HepG2 (cell line): ENCODE measurements around the gene ZNF121. TPM values are rescaled to one million over a fixed set of nuclear protein-coding genes. Genes with fewer than 3 reads are reported as not detected.
A peak's percentile ranks its signal among the peaks of the same experiment; 100 is the strongest.

Experiments
- HMG20A ChIP-seq: IDR thresholded peaks from 2 replicates; pipeline ENCODE4 v1.6.1; 2016; ENCODE audit warnings: borderline replicate concordance
- MAFK ChIP-seq, 2 experiments: IDR thresholded peaks in 1 of 2; conservative IDR thresholded peaks in 1 of 2; 2 replicates each; pipeline ENCODE4 v1.6.1; 2011; ENCODE audit warnings: improper control_type of control experiment in 2 of 2, low read length in 2 of 2
- RARA ChIP-seq: IDR thresholded peaks from 2 replicates; pipeline ENCODE4 v1.6.1; 2016; ENCODE audit warnings: missing genetic modification reagents, missing compliant biosample characterization
- RELA ChIP-seq: sonication (generic); formaldehyde crosslinking; IDR thresholded peaks from 2 replicates; pipeline ENCODE4 v1.4.0; 2020; ENCODE audit warnings: missing genetic modification reagents
- SOX6 ChIP-seq, 2 experiments: fragments of 450-650 bp in 1 of 2; sonication (generic) in 1 of 2; formaldehyde crosslinking in 1 of 2; IDR thresholded peaks; 2 replicates each; pipeline versions ENCODE4 v1.4.0 to v1.6.1; 2017 to 2020; ENCODE audit warnings: antibody characterized with exemption in 1 of 2, mild to moderate bottlenecking in 1 of 2, missing genetic modification reagents in 1 of 2
- ZFP36L1 ChIP-seq: sonication (generic); formaldehyde crosslinking; IDR thresholded peaks from 2 replicates; pipeline ENCODE4 v1.8.0; 2022; ENCODE audit warnings: mild to moderate bottlenecking, missing genetic modification reagents, moderate library complexity
- ZFX ChIP-seq: sonication (generic); formaldehyde crosslinking; IDR thresholded peaks from 2 replicates; pipeline ENCODE4 v1.4.0; 2020; ENCODE audit warnings: mild to moderate bottlenecking, low read depth, missing genetic modification reagents, moderate library complexity
- ZNF652 ChIP-seq: IDR thresholded peaks from 2 replicates; pipeline ENCODE4 v1.6.1; 2016; ENCODE audit warnings: low read depth, borderline replicate concordance
- ZNF768 ChIP-seq: sonication (generic); formaldehyde crosslinking; IDR thresholded peaks from 2 replicates; pipeline ENCODE4 v1.4.0; 2020; ENCODE audit warnings: missing genetic modification reagents
- ZNF790 ChIP-seq: sonication (generic); formaldehyde crosslinking; IDR thresholded peaks from 2 replicates; pipeline ENCODE4 v1.8.0; 2022; ENCODE audit warnings: missing genetic modification reagents, mild to moderate bottlenecking, borderline replicate concordance
- polyA plus RNA-seq, 8 experiments: library from polyadenylated mRNA; depleted of rRNA in 3 of 8; stranded (reverse) in 7 of 8; unstranded in 1 of 8; fragments of >200 nt; fragmentation: Illumina TruSeq in 4 of 8; extraction: Trizol in 4 of 8; gene quantifications; 2 replicates each; pipeline versions ENCODE4 v1.2.1 to v1.2.3, GENCODE V29; 2011 to 2016; ENCODE audit warnings: low read depth in 4 of 8, missing spikeins in 1 of 8, mixed read lengths in 1 of 8; ENCODE audit not compliant: insufficient read depth in 1 of 8
- total RNA-seq, 5 experiments: library from RNA; depleted of rRNA; stranded (reverse); fragments of >200 nt; fragmentation: Illumina TruSeq; extraction: Trizol; gene quantifications; 2 replicates each; pipeline ENCODE4 v1.2.3, GENCODE V29; 2016; ENCODE audit warnings: low read depth in 1 of 5
- TF ChIP-seq, protein P1 (sequence below): sonication (generic); formaldehyde crosslinking; IDR thresholded peaks from 2 replicates; pipeline ENCODE4 v1.5.0; 2020; ENCODE audit warnings: mild to moderate bottlenecking, missing genetic modification reagents, borderline replicate concordance
- TF ChIP-seq, protein P2 (sequence below): sonication (generic); formaldehyde crosslinking; IDR thresholded peaks from 2 replicates; pipeline ENCODE4 v1.4.0; 2020; ENCODE audit warnings: mild to moderate bottlenecking, missing genetic modification reagents

ZNF121 gene
- total and polyA plus RNA-seq, 2 of the 13 experiments (the other 11 are each of a cell fraction or from before 2014, with no cell fraction given), result 7.8 to 56.3 TPM

DNA sequence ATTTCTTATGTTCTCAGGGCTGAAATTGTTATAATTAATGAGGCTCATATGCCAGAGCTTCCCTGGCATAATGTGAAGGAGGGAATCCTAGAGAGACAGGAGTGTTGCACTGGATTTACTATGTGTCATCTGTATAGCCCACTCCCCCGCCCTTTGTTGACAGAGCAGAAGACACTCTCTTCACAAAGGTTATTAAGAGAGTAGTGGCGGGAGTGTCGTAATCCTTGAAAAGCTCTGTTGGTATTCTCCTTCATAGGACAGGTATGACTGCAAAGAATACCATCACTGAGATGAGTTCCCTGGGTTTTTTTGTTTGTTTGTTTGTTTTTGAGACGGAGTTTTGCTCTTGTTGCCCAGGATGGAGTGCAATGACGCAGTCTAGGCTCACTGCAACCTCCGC is 14.0 kb downstream of the ZNF121 start (continued):
- TF ChIP-seq, protein P1, sequence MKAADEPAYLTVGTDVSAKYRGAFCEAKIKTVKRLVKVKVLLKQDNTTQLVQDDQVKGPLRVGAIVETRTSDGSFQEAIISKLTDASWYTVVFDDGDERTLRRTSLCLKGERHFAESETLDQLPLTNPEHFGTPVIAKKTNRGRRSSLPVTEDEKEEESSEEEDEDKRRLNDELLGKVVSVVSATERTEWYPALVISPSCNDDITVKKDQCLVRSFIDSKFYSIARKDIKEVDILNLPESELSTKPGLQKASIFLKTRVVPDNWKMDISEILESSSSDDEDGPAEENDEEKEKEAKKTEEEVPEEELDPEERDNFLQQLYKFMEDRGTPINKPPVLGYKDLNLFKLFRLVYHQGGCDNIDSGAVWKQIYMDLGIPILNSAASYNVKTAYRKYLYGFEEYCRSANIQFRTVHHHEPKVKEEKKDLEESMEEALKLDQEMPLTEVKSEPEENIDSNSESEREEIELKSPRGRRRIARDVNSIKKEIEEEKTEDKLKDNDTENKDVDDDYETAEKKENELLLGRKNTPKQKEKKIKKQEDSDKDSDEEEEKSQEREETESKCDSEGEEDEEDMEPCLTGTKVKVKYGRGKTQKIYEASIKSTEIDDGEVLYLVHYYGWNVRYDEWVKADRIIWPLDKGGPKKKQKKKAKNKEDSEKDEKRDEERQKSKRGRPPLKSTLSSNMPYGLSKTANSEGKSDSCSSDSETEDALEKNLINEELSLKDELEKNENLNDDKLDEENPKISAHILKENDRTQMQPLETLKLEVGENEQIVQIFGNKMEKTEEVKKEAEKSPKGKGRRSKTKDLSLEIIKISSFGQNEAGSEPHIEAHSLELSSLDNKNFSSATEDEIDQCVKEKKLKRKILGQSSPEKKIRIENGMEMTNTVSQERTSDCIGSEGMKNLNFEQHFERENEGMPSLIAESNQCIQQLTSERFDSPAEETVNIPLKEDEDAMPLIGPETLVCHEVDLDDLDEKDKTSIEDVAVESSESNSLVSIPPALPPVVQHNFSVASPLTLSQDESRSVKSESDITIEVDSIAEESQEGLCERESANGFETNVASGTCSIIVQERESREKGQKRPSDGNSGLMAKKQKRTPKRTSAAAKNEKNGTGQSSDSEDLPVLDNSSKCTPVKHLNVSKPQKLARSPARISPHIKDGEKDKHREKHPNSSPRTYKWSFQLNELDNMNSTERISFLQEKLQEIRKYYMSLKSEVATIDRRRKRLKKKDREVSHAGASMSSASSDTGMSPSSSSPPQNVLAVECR (CRISPR knock-in tag), result peak; percentile 17; the same call in 1 of the 2 replicates
- TF ChIP-seq ZNF768 (CRISPR knock-in tag) (no peak), RELA (CRISPR knock-in tag) (no peak), RARA (CRISPR knock-in tag) (0 out of 2 replicates have a peak, but pooled peaks have one; percentile 16), ZFP36L1 (CRISPR knock-in tag) (0 out of 2 replicates have a peak, but pooled peaks have one; percentile 32), MAFK (conservative IDR thresholded peaks at IDR 0.05 in 1 of 2, IDR thresholded peaks at IDR 0.05 in 1 of 2; ENCODE audit: low read length in 2 of 2) (no peak), HMG20A (CRISPR knock-in tag) (no peak), SOX6 (IDR thresholded peaks at IDR 0.05) (no peak), SOX6 (CRISPR knock-in tag; IDR thresholded peaks at IDR 0.05) (peak; percentile 50), ZNF652 (CRISPR knock-in tag) (no peak), ZFX (CRISPR knock-in tag) (no peak), ZNF790 (CRISPR knock-in tag) (no peak)
- TF ChIP-seq, protein P2, sequence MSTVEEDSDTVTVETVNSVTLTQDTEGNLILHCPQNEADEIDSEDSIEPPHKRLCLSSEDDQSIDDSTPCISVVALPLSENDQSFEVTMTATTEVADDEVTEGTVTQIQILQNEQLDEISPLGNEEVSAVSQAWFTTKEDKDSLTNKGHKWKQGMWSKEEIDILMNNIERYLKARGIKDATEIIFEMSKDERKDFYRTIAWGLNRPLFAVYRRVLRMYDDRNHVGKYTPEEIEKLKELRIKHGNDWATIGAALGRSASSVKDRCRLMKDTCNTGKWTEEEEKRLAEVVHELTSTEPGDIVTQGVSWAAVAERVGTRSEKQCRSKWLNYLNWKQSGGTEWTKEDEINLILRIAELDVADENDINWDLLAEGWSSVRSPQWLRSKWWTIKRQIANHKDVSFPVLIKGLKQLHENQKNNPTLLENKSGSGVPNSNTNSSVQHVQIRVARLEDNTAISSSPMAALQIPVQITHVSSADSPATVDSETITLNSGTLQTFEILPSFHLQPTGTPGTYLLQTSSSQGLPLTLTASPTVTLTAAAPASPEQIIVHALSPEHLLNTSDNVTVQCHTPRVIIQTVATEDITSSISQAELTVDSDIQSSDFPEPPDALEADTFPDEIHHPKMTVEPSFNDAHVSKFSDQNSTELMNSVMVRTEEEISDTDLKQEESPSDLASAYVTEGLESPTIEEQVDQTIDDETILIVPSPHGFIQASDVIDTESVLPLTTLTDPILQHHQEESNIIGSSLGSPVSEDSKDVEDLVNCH (CRISPR knock-in tag), result no peak
